ENCODE results near the gene MAPK14. TPM values are rescaled to one million over a fixed set of nuclear protein-coding genes. Genes with fewer than 3 reads are reported as not detected.

Gene MAPK14
- total RNA-seq, 1 donor from 2014 or later = 67.9 TPM

- TF ChIP-seq, protein P1, sequence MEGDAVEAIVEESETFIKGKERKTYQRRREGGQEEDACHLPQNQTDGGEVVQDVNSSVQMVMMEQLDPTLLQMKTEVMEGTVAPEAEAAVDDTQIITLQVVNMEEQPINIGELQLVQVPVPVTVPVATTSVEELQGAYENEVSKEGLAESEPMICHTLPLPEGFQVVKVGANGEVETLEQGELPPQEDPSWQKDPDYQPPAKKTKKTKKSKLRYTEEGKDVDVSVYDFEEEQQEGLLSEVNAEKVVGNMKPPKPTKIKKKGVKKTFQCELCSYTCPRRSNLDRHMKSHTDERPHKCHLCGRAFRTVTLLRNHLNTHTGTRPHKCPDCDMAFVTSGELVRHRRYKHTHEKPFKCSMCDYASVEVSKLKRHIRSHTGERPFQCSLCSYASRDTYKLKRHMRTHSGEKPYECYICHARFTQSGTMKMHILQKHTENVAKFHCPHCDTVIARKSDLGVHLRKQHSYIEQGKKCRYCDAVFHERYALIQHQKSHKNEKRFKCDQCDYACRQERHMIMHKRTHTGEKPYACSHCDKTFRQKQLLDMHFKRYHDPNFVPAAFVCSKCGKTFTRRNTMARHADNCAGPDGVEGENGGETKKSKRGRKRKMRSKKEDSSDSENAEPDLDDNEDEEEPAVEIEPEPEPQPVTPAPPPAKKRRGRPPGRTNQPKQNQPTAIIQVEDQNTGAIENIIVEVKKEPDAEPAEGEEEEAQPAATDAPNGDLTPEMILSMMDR (IDR thresholded peaks at IDR 0.05) = no peak
- no peak for ATAC-seq
- H3K27me3 ChIP-seq (ENCODE audit: low read depth) = no peaks in the 10 kb centered on the region
- no peak for DNase-seq
- H3K36me3 ChIP-seq = no peaks in the 10 kb centered on the region
- no peak overlapping the region for H3K27ac ChIP-seq
- intact Hi-C loops (cut with DNase I) = no loop called here
- no peak overlapping the region for H3K4me3 ChIP-seq
- H3K4me1 ChIP-seq = no peaks in the 10 kb centered on the region
- no peaks in the 10 kb centered on the region for H3K9me3 ChIP-seq
Measured at GRCh38 chr6:36000451-36000850, 27.2 kb upstream of the MAPK14 start.

- intact Hi-C loops (cut with DNase I) = no loop called here
- no peaks in the 10 kb centered on the region for H3K4me1 ChIP-seq
- H3K9me3 ChIP-seq = no peaks in the 10 kb centered on the region
- no peak for ATAC-seq
- H3K4me3 ChIP-seq = no peak overlapping the region
- no peaks in the 10 kb centered on the region for H3K27me3 ChIP-seq (ENCODE audit: low read depth)
- no peak for DNase-seq
- no peak overlapping the region for H3K27ac ChIP-seq
- no peaks in the 10 kb centered on the region for H3K36me3 ChIP-seq
- TF ChIP-seq, protein P1 (IDR thresholded peaks at IDR 0.05) = no peak
Measured at GRCh38 chr6:36015666-36016065, 11.9 kb upstream of the MAPK14 start.

DNA sequence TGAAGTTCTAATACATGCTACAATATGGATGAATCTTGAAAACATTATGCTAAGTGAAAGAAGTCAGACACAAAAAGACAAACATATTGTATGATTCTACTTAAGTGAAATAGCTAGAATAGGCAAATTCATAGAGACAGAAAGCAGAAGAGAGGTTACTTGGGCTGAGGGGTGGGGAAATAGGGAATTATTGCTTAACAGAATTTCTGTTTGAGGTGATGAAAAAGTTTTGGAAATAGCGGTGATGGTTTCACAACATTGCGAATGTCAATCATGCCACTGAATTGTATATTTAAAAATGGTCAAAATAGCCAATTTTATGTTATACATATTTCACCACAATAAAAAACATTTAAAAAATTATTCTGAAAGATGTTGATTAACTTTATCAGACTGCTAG lies 9.3 kb upstream of the MAPK14 start:
- DNase-seq = no peak
- ATAC-seq = no peak
- Histone ChIP-seq H3K4me1 (no peaks in the 10 kb centered on the region), H3K9me3 (no peaks in the 10 kb centered on the region), H3K27me3 (ENCODE audit: low read depth) (no peaks in the 10 kb centered on the region), H3K27ac (no peak overlapping the region), H3K36me3 (no peaks in the 10 kb centered on the region), H3K4me3 (no peak overlapping the region)
- intact Hi-C loops (cut with DNase I) = no loop called here
- TF ChIP-seq, protein P1 (IDR thresholded peaks at IDR 0.05) = no peak

GRCh38 chr6:36019167-36019566 lies 8.4 kb upstream of the MAPK14 start:
- no peak for ATAC-seq
- Histone ChIP-seq H3K36me3 (no peaks in the 10 kb centered on the region), H3K9me3 (no peaks in the 10 kb centered on the region), H3K4me3 (no peak overlapping the region), H3K4me1 (no peaks in the 10 kb centered on the region), H3K27ac (no peak overlapping the region), H3K27me3 (ENCODE audit: low read depth) (peaks cover 5% of the 10 kb centered on the region)
- no peak for DNase-seq
- intact Hi-C loops (cut with DNase I) = no loop called here
- TF ChIP-seq, protein P1 (IDR thresholded peaks at IDR 0.05) = no peak

- ATAC-seq = no peak
- no peaks in the 10 kb centered on the region for H3K9me3 ChIP-seq
- TF ChIP-seq, protein P1 (IDR thresholded peaks at IDR 0.05) = no peak
- DNase-seq = no peak
- H3K27me3 ChIP-seq (ENCODE audit: low read depth) = peaks cover 8% of the 10 kb centered on the region
- H3K4me3 ChIP-seq = no peak overlapping the region
- intact Hi-C loops (cut with DNase I) = no loop called here
- no peak overlapping the region for H3K27ac ChIP-seq
- no peaks in the 10 kb centered on the region for H3K4me1 ChIP-seq
- no peaks in the 10 kb centered on the region for H3K36me3 ChIP-seq
Measured at GRCh38 chr6:36020154-36020553, 7.5 kb upstream of the MAPK14 start.
